Thoracic aorta (tissue), 2 donors: ENCODE measurements around the gene LSM8. TPM values are rescaled to one million over a fixed set of nuclear protein-coding genes. Genes with fewer than 3 reads are reported as not detected.

Experiments
- ATAC-seq: fragments of 150-250 bp; one replicate; pipeline ENCODE4 v1.8.0; 2017; ENCODE audit warnings: low read depth; ENCODE audit not compliant: insufficient number of reproducible peaks, low FRiP score
- DNase-seq: peaks from one replicate; pipeline ENCODE4 v3.0.0-alpha.2; 2020; ENCODE audit warnings: low spot score
- H3K27ac ChIP-seq, 2 donors: fragments of 200-600 bp; sonication (generic); 1 replicate in 1 of 2; 2 replicates in 1 of 2; pipeline ENCODE4 v1.5.1; 2016; ENCODE audit warnings: mild to moderate bottlenecking in 2 of 2, moderate library complexity in 2 of 2
- H3K27me3 ChIP-seq: fragments of 200-600 bp; sonication (generic); replicated peaks from 2 replicates; pipeline ENCODE4 v1.6.0; 2016; ENCODE audit warnings: mild to moderate bottlenecking; ENCODE audit not compliant: insufficient read depth
- H3K36me3 ChIP-seq: fragments of 200-600 bp; sonication (generic); one replicate; pipeline ENCODE4 v1.5.1; 2016
- H3K4me1 ChIP-seq, 2 donors: fragments of 200-600 bp; sonication (generic); 1 replicate in 1 of 2; 2 replicates in 1 of 2; pipeline versions ENCODE4 v1.5.1 to v1.6.0; 2016; ENCODE audit warnings: low read depth in 2 of 2, mild to moderate bottlenecking in 1 of 2; ENCODE audit not compliant: control insufficient read depth in 1 of 2
- H3K4me3 ChIP-seq: fragments of 200-600 bp; sonication (generic); 2 replicates; pipeline ENCODE4 v1.5.1; 2016; ENCODE audit warnings: mild to moderate bottlenecking
- H3K9me3 ChIP-seq: fragments of 200-600 bp; sonication (generic); 2 replicates; pipeline ENCODE4 v1.5.1; 2016
- total RNA-seq, 2 donors: library from RNA; depleted of rRNA; stranded (reverse); fragments of >200 nt; gene quantifications; one replicate each; pipeline versions ENCODE4 v1.1.0 to v1.2.3, GENCODE V29; 2016
- TF ChIP-seq, protein P1 (sequence below): fragments of 200-600 bp; sonication (generic); IDR thresholded peaks from one replicate; pipeline ENCODE4 v1.5.1; 2019; ENCODE audit warnings: antibody characterized with exemption

LSM8 gene
- total RNA-seq, 2 donors from 2014 or later: 19.4 to 41.0 TPM

DNA sequence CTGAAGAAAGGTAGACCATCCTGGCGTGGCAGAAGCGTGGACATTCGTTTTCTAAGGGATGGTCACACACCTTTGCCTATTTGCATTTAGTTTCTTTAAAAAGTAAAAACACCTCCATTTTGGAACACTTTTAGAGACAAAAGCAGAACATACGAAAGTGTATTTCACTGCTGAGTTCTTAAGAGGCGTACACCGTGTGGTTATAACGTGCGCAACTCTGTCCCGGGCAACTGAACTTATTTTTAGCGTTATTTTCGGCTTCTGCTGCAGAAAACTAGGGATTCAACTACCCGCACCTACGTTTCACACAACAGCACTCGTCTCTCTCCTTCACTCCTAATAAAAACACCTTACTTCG, 557 bp upstream of the LSM8 start:
- DNase-seq: no peak
- no peak for ATAC-seq
- Histone ChIP-seq H3K27ac (peak overlapping the region; percentile 86 to 95), H3K27me3 (no peaks in the 10 kb centered on the region), H3K9me3 (no peaks in the 10 kb centered on the region), H3K4me1 (peaks cover 11 to 37% of the 10 kb centered on the region in 2 donors), H3K36me3 (peaks cover under 1% of the 10 kb centered on the region), H3K4me3 (peak overlapping the region; percentile 86)
- TF ChIP-seq, protein P1, sequence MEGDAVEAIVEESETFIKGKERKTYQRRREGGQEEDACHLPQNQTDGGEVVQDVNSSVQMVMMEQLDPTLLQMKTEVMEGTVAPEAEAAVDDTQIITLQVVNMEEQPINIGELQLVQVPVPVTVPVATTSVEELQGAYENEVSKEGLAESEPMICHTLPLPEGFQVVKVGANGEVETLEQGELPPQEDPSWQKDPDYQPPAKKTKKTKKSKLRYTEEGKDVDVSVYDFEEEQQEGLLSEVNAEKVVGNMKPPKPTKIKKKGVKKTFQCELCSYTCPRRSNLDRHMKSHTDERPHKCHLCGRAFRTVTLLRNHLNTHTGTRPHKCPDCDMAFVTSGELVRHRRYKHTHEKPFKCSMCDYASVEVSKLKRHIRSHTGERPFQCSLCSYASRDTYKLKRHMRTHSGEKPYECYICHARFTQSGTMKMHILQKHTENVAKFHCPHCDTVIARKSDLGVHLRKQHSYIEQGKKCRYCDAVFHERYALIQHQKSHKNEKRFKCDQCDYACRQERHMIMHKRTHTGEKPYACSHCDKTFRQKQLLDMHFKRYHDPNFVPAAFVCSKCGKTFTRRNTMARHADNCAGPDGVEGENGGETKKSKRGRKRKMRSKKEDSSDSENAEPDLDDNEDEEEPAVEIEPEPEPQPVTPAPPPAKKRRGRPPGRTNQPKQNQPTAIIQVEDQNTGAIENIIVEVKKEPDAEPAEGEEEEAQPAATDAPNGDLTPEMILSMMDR: no peak

DNA sequence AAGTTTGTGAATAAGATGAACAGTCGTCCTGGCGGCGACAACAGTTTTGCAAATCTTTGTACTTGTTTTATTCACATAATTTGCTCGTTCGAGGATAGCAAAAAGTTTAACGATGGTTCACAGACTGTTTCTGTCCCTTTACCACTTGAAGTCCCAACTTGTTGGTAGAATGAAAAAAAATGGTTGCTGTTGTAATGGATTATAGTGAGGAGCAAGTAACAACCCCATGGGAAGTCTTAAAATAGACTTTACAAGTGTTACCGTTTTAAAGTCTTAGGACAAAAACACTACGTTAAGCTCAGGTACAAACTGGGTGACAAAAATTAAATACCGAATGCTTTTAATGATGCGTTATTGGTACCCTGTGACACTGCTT, 589 bp downstream of the LSM8 start:
- H3K9me3 ChIP-seq: no peaks in the 10 kb centered on the region
- ATAC-seq: no peak
- H3K36me3 ChIP-seq: peaks cover 12% of the 10 kb centered on the region
- H3K4me1 ChIP-seq: peaks cover 11 to 37% of the 10 kb centered on the region in 2 donors
- no peaks in the 10 kb centered on the region for H3K27me3 ChIP-seq
- peak overlapping the region; percentile 86 to 95 for H3K27ac ChIP-seq
- TF ChIP-seq, protein P1: no peak
- no peak for DNase-seq
- H3K4me3 ChIP-seq: peak overlapping the region; percentile 86

DNA sequence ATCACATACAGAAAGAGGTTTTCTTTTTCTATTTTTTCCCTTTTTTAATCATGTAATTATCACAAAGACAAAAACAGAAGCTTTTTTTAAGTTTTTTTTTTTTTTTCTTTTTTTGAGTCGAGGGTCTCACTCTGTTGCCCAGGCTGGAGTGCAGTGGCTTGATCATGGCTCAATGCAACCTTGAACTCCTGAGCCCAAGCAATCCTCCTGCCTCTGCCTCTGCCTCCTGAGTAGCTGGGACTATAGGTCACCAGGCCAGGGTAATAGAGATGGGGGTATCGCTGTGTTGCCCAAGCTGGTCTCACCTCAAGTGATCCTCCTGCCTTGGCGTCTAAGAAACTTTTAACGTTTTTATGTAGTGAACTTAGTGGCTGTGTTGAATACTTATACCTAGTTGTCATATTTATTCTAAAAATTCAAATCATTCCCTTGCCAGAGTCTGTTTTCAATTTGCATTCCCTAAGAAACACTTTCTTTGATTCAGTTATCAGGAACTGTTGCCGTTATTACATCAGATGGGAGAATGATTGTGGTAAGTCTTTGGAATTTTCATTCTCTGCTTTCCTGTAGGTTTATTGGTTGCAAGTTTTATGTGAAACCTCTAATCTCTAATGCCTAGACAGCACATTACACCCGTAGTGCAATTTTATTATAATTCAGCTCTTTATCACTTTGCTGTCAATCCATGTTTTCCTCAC, 1.3 kb downstream of the LSM8 start:
- H3K36me3 ChIP-seq: peaks cover 18% of the 10 kb centered on the region
- H3K4me3 ChIP-seq: peak overlapping the region; percentile 86
- peaks cover 11 to 37% of the 10 kb centered on the region in 2 donors for H3K4me1 ChIP-seq
- DNase-seq (no peak), ATAC-seq (no peak)
- no peaks in the 10 kb centered on the region for H3K27me3 ChIP-seq
- TF ChIP-seq, protein P1: no peak
- H3K27ac ChIP-seq: peak overlapping the region in 1 of 2 donors; percentile 86
- no peaks in the 10 kb centered on the region for H3K9me3 ChIP-seq

DNA sequence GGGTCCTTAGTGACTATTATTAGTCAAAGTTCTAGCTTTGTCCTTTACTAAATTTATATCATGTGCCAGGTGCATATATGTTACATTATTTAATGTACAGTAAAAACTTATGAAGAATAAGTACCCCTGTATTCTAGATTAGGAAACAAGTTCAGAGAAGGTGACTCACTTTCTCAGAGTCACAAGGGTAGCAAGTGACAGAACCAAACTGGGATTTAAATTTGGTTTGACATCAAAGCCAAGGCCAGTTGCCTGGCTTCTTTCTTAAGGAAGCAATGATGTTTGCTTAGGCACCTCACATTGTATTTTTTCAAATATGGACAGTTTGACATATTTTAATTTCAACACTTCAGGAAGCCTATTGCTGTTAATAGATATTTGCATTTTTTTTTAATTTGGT, 2.5 kb downstream of the LSM8 start:
- no peaks in the 10 kb centered on the region for H3K27me3 ChIP-seq
- DNase-seq: no peak
- TF ChIP-seq, protein P1: no peak

DNA sequence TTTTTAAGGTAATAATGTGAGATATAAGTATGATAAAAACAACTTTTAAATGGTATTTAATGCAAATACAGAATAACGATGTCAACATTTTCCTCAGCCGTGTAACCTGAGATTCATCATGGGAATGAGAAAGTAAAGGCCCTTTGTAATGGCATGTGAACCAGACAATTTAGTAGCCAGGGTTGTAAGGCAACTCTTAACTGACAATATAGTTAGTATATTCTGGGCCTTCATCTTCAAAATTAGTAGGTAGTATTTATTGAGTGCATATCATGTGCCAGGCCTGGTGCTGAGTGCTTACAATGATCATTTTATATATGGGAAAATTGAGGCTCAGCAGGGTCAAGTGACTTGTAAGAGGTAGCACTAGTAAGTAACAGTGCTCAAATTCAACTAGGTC, 10.6 kb downstream of the LSM8 start:
- Histone ChIP-seq H3K4me3 (no peak overlapping the region), H3K9me3 (no peaks in the 10 kb centered on the region), H3K27me3 (no peaks in the 10 kb centered on the region), H3K4me1 (no peaks in the 10 kb centered on the region), H3K36me3 (peaks cover 5% of the 10 kb centered on the region), H3K27ac (no peak overlapping the region)
- ATAC-seq (no peak), DNase-seq (no peak)
- TF ChIP-seq, protein P1: no peak

More for the DNA sequence above, 2.5 kb downstream of the LSM8 start:
- Histone ChIP-seq H3K4me1 (peaks cover 11 to 37% of the 10 kb centered on the region in 2 donors), H3K4me3 (no peak overlapping the region), H3K9me3 (no peaks in the 10 kb centered on the region), H3K27ac (no peak overlapping the region), H3K36me3 (peaks cover 18% of the 10 kb centered on the region)
- no peak for ATAC-seq
